Right atrium auricular region (tissue), 2 donors: ENCODE results near the gene CAV3. TPM values are rescaled to one million over a fixed set of nuclear protein-coding genes. Genes with fewer than 3 reads are reported as not detected.
A peak's percentile ranks its signal among the peaks of the same experiment; 100 is the strongest.

Experiments
- DNase-seq: peaks from one replicate; pipeline ENCODE4 v3.0.0-alpha.2; 2019; ENCODE audit warnings: low spot score
- H3K27ac ChIP-seq, 2 donors: fragments of 200-600 bp; sonication (generic); 1 replicate in 1 of 2; 2 replicates in 1 of 2; pipeline ENCODE4 v1.5.1; 2016 to 2019
- H3K27me3 ChIP-seq, 2 donors: fragments of 200-600 bp; sonication (generic); one replicate each; pipeline versions ENCODE4 v1.5.1 to v1.6.0; 2017 to 2019
- H3K36me3 ChIP-seq: fragments of 200-600 bp; sonication (generic); one replicate; pipeline ENCODE4 v1.5.1; 2016
- H3K4me1 ChIP-seq, 2 donors: fragments of 200-600 bp; sonication (generic); one replicate each; pipeline versions ENCODE4 v1.5.1 to v1.6.0; 2017 to 2019
- H3K4me3 ChIP-seq, 2 donors: fragments of 200-600 bp; sonication (generic); 1 replicate in 1 of 2; 2 replicates in 1 of 2; pipeline ENCODE4 v1.5.1; 2017 to 2019; ENCODE audit warnings: mild to moderate bottlenecking in 1 of 2, moderate library complexity in 1 of 2
- H3K9me3 ChIP-seq, 2 donors: fragments of 200-600 bp; sonication (generic); one replicate each; pipeline ENCODE4 v1.5.1; 2019
- total RNA-seq, 2 donors: library from RNA; depleted of rRNA; stranded (reverse); fragments of >200 nt; gene quantifications; one replicate each; pipeline ENCODE4 v1.1.0, GENCODE V29; 2016
- TF ChIP-seq, protein P1 (sequence below), 2 donors: fragments of 200-600 bp; sonication (generic); IDR thresholded peaks; one replicate each; pipeline ENCODE4 v1.5.1; 2019; ENCODE audit warnings: antibody characterized with exemption in 2 of 2

Gene CAV3
- total RNA-seq, 2 donors from 2014 or later, result 16.7 to 22.9 TPM

DNA sequence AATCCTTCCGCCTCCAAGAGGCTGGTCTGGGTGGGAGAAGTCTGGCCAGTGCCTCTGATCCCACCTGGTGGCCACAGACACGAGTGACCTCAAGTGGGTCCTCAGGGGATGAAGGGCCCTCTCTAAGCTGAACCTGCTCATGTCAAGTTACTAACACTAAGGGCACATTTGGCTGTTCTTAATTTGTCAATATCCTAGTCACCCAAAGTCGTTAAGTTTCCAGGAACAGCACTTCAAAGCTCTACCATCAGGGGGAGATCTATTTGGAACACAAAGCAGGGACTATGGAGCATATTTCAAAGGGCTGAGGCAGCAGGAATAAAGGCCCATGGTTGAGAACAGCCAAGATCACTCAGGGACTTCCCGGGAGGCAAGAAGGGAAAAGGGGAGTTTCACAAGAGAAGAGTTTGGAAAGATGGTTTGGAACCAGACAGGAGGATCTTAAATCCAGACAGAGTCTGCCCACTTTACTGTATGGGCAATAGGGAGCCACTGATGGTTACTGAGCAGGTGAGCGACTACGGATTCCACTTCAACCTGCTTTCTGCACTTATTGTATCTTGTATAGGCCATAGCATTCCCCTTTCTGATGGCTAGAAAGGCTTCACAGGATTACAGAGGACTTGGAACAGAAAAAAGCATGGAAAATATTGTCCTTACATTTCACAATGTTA, 22.1 kb downstream of the CAV3 start:
- no peaks in the 10 kb centered on the region for H3K36me3 ChIP-seq
- H3K9me3 ChIP-seq, result no peaks in the 10 kb centered on the region
- no peaks in the 10 kb centered on the region for H3K4me1 ChIP-seq
- no peak overlapping the region for H3K4me3 ChIP-seq
- DNase-seq, result no peak
- H3K27ac ChIP-seq, result no peak overlapping the region
- H3K27me3 ChIP-seq, result no peaks in the 10 kb centered on the region
- TF ChIP-seq, protein P1, sequence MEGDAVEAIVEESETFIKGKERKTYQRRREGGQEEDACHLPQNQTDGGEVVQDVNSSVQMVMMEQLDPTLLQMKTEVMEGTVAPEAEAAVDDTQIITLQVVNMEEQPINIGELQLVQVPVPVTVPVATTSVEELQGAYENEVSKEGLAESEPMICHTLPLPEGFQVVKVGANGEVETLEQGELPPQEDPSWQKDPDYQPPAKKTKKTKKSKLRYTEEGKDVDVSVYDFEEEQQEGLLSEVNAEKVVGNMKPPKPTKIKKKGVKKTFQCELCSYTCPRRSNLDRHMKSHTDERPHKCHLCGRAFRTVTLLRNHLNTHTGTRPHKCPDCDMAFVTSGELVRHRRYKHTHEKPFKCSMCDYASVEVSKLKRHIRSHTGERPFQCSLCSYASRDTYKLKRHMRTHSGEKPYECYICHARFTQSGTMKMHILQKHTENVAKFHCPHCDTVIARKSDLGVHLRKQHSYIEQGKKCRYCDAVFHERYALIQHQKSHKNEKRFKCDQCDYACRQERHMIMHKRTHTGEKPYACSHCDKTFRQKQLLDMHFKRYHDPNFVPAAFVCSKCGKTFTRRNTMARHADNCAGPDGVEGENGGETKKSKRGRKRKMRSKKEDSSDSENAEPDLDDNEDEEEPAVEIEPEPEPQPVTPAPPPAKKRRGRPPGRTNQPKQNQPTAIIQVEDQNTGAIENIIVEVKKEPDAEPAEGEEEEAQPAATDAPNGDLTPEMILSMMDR (IDR thresholded peaks at IDR 0.05), result peak in 1 of 2 donors; percentile 18

DNA sequence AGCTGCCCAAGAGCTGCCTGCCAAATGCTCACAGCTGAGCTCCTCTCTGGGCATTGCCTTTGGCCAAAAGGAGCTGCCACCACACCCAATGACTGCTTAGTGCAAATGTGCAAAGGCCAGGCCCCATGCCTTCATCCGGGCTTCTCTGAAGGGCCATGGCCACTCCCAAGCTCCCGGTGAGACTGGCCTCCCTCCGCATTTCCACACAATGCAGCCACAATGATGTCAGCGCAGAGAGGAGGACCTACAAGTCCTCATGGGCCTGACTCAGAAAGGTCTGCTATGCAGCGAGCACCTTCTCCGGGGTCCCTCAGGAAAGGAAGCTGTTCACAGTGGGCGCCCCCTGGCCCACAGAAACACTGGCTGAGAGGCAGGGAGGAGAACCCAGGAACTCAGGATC, 23.1 kb downstream of the CAV3 start:
- Histone ChIP-seq H3K9me3 (no peaks in the 10 kb centered on the region), H3K4me1 (no peaks in the 10 kb centered on the region), H3K27ac (no peak overlapping the region), H3K27me3 (no peaks in the 10 kb centered on the region), H3K4me3 (no peak overlapping the region), H3K36me3 (no peaks in the 10 kb centered on the region)
- TF ChIP-seq, protein P1 (IDR thresholded peaks at IDR 0.05), result no peak
- no peak for DNase-seq

DNA sequence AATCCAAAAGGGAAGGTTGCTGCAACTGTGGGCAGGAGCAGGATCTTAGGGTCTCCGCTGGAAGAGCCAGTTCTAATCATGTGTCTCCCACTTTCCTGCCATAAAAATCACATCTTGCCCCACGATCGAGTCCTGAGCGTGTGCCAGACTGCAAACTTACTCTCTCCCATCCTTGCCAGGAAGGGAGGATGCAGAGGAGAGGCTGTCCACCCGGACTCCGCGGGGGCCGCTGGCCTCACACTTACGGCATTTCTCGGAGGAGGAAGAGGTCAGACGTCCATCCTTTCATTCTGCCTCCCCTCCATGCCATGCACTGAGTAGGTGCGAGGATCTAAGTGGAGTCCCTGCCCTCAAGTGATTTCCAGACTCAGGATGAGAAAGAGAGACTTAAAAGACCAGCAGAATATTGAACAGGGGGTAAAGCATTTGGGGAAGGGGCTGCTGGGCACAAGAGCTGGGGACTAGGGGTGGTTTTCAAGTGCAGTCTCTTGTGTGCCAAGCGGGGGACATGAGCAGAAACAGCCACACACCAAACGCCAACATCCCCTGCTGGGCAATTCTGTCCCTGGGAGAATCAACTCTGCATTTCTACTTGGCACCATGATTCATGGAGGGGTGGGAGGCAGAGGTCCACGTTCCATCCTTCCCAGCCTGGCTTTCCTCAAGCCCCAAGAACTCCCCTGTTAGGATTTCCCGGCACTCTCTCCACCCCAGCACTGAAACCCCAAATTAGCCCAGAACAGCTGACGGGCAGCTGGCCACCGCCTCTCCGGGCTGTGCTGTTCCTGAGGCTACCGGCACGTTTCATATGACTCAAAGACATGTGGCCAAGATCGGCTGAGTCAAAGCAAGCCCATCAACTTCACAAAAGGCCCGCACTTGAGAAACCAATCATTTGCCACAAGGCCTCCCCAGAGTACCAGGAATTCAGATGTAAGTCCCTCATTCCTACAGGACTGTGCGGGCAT, 24.2 kb downstream of the CAV3 start:
- no peaks in the 10 kb centered on the region for H3K36me3 ChIP-seq
- DNase-seq, result no peak
- no peaks in the 10 kb centered on the region for H3K4me1 ChIP-seq
- no peaks in the 10 kb centered on the region for H3K27me3 ChIP-seq
- TF ChIP-seq, protein P1 (IDR thresholded peaks at IDR 0.05), result no peak
- no peak overlapping the region for H3K27ac ChIP-seq
- H3K4me3 ChIP-seq, result no peak overlapping the region
- H3K9me3 ChIP-seq, result no peaks in the 10 kb centered on the region

DNA sequence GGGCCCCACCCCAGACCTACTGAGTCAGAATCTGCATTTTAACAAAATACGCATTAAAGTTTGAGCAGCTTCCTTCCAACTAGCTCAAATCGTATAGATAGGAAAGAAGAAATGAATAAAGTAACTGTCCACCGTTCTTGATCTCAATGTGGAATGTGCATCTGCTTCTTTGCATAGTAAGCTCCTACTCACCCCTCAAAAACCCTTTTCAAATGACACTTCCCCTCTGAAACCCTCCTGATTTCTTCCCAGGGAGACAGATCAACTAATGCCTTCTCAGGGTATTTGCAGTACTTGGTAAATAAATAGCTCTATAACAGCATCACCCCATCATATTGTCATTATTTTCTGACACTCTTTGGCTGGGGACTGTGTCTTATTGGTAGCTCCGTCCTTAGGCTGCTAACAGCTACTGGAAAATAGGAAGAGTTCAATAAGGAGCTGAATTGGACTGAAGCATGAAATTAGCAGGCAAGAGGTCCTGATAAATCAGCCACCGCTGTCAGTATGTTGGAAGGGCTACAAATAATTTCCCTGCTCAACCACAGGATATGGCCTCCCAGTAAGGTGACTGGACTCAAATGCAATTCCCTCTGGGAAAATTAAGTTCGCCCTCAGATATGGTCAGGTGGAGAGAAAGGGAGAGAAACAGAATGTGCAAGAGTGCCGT, 25.6 kb downstream of the CAV3 start:
- H3K9me3 ChIP-seq, result no peaks in the 10 kb centered on the region
- H3K36me3 ChIP-seq, result no peaks in the 10 kb centered on the region
- no peak overlapping the region for H3K27ac ChIP-seq
- no peaks in the 10 kb centered on the region for H3K4me1 ChIP-seq
- DNase-seq, result no peak
- H3K4me3 ChIP-seq, result no peak overlapping the region
- TF ChIP-seq, protein P1 (IDR thresholded peaks at IDR 0.05), result no peak
- H3K27me3 ChIP-seq, result no peaks in the 10 kb centered on the region

DNA sequence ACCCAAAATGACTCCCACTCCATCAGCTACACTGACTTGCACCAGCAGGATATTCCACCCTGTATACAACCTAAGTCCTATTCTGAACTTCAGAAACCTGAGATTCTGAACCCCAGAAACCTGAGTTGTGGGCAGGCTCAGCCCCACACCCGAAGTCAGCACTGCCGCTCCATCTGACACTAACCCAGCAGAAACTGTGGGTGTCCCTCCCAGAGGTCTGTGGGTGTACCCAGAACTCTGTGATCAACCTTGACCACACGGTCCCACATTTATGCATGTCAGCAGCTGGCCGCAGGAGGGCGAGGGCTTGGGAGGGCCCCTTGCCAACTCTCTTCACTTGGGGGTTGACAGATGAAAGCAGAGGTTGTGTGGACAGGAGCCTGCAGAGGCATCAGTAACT, 26.5 kb downstream of the CAV3 start:
- TF ChIP-seq, protein P1 (IDR thresholded peaks at IDR 0.05), result no peak
- H3K4me1 ChIP-seq, result no peaks in the 10 kb centered on the region
- no peak overlapping the region for H3K4me3 ChIP-seq
- H3K27me3 ChIP-seq, result no peaks in the 10 kb centered on the region
- DNase-seq, result no peak
- no peak overlapping the region for H3K27ac ChIP-seq
- H3K9me3 ChIP-seq, result no peaks in the 10 kb centered on the region
- no peaks in the 10 kb centered on the region for H3K36me3 ChIP-seq
